Common myeloid progenitor, CD34-positive (primary cell): Measurements from ENCODE around the gene NASP.
"Not testable (repeated sequence)": the region's sequence is repeated elsewhere in the genome, so short reads cannot be mapped to it uniquely, and the experiment has no call there.

Source experiments
- CTCF ChIA-PET: fragments of 350-600 bp; sonication (Branson Sonifier 250); formaldehyde crosslinking; loops from one replicate; lab custom pipeline; 2021; ENCODE audit warnings: antibody characterized with exemption; lab: Charles Lee
- POLR2A ChIA-PET: fragments of 350-600 bp; sonication (Branson Sonifier 250); formaldehyde crosslinking; loops from one replicate; lab custom pipeline; 2021; ENCODE audit warnings: antibody characterized with exemption; lab: Charles Lee
- DNase-seq, 3 donors: peaks; one replicate each; pipeline versions ENCODE4 v3.0.0 to v3.0.0-alpha.2; 2013
- H3K27ac ChIP-seq, 2 experiments: 1 replicate in 1 of 2; 2 replicates in 1 of 2; pipeline ENCODE4 v1.7.0; 2013; ENCODE audit warnings: inconsistent platforms in 2 of 2, low read length in 2 of 2, mild to moderate bottlenecking in 2 of 2, low read depth in 1 of 2, moderate library complexity in 1 of 2; ENCODE audit not compliant: severe bottlenecking in 2 of 2, insufficient read depth in 1 of 2, poor library complexity in 1 of 2
- H3K27me3 ChIP-seq, 5 experiments: replicated peaks in 2 of 5; 1 replicate in 3 of 5; 2 replicates in 2 of 5; pipeline versions ENCODE4 v1.6.1 to v1.7.0; 2013; ENCODE audit warnings: low read length in 4 of 5, mild to moderate bottlenecking in 2 of 5, moderate library complexity in 2 of 5, inconsistent platforms in 1 of 5; ENCODE audit not compliant: insufficient read depth in 5 of 5, control insufficient read depth in 4 of 5
- H3K36me3 ChIP-seq, 4 experiments: 1 replicate in 2 of 4; 2 replicates in 2 of 4; pipeline versions ENCODE4 v1.6.1 to v1.7.0; 2013; ENCODE audit warnings: low read length in 3 of 4, control low read depth in 1 of 4, mild to moderate bottlenecking in 1 of 4; ENCODE audit not compliant: control insufficient read depth in 4 of 4, insufficient read depth in 4 of 4
- H3K4me1 ChIP-seq, 4 experiments: 1 replicate in 3 of 4; 2 replicates in 1 of 4; pipeline versions ENCODE4 v1.6.1 to v1.7.1; 2013; ENCODE audit warnings: low read length in 3 of 4, mild to moderate bottlenecking in 3 of 4, control low read depth in 1 of 4, inconsistent platforms in 1 of 4, moderate library complexity in 1 of 4; ENCODE audit not compliant: control insufficient read depth in 4 of 4, insufficient read depth in 4 of 4; ENCODE audit errors: control extremely low read depth in 1 of 4
- H3K4me3 ChIP-seq, 7 experiments: 1 replicate in 4 of 7; 2 replicates in 3 of 7; pipeline versions ENCODE4 v1.5.1 to v1.7.0; 2013; ENCODE audit warnings: mild to moderate bottlenecking in 7 of 7, low read length in 6 of 7, moderate library complexity in 6 of 7, inconsistent platforms in 2 of 7, low read depth in 2 of 7, control low read depth in 1 of 7; ENCODE audit not compliant: insufficient read depth in 4 of 7, control insufficient read depth in 1 of 7; ENCODE audit errors: extremely low read depth in 1 of 7
- H3K9me3 ChIP-seq, 5 experiments: 1 replicate in 4 of 5; 2 replicates in 1 of 5; pipeline versions ENCODE4 v1.6.1 to v1.7.1; 2013; ENCODE audit warnings: low read length in 4 of 5, mild to moderate bottlenecking in 2 of 5, inconsistent platforms in 1 of 5, low read depth in 1 of 5, moderate library complexity in 1 of 5; ENCODE audit not compliant: control insufficient read depth in 4 of 5, insufficient read depth in 2 of 5; ENCODE audit errors: control extremely low read depth in 1 of 5
- WGBS: methylation state at CpG from one replicate; pipeline ENCODE4 v1.1.5; 2013; ENCODE audit not compliant: insufficient coverage; 5-methylcytosine and 5-hydroxymethylcytosine counted together

NASP gene

GRCh38 chr1:45596765-45597164 is 12.9 kb downstream of the NASP start:
- peaks cover 23 to 49% (median 36%) of the 10 kb centered on the region in 4 experiments for H3K36me3 ChIP-seq
- H3K27ac ChIP-seq, H3K9me3 ChIP-seq, POLR2A ChIA-PET, H3K27me3 ChIP-seq, H3K4me1 ChIP-seq, DNase-seq, H3K4me3 ChIP-seq: not testable (repeated sequence)
- 100% methylated on average over 6 of the region's 8 CpGs for WGBS
- CTCF ChIA-PET: interaction anchor here (1.3 kb wide), 1 partner anchor 12 kb away, joined by 3 read pairs; no protein-coding TSS in a partner anchor

- H3K4me3 ChIP-seq: no peak overlapping the region
- ChIA-PET CTCF (interaction anchor here (1.8 kb wide), 1 partner anchor 9 kb away, joined by 4 read pairs; no protein-coding TSS in a partner anchor), POLR2A (no interaction called here)
- H3K36me3 ChIP-seq: peaks cover 12 to 56% (median 29%) of the 10 kb centered on the region in 4 experiments
- H3K4me1 ChIP-seq: peaks cover 14 to 28% (median 23%) of the 10 kb centered on the region in 4 experiments
- H3K27ac ChIP-seq: no peak overlapping the region
- no peaks in the 10 kb centered on the region for H3K27me3 ChIP-seq
- H3K9me3 ChIP-seq: no peaks in the 10 kb centered on the region
- no peak for DNase-seq
- WGBS: 100% methylated on average over 1 of the region's 2 CpGs
Observed at GRCh38 chr1:45604239-45604638, 20.4 kb downstream of the NASP start.

GRCh38 chr1:45607404-45608074 is 23.7 kb downstream of the NASP start:
- WGBS: 81% methylated on average over 5 of the region's 6 CpGs
- DNase-seq: no peak
- H3K27ac ChIP-seq: peak overlapping the region; percentile 82 to 89
- H3K4me3 ChIP-seq: no peak overlapping the region
- no peaks in the 10 kb centered on the region for H3K9me3 ChIP-seq
- ChIA-PET POLR2A (no interaction called here), CTCF (interaction anchor here (1.2 kb wide), 1 partner anchor 10 kb away, joined by 3 read pairs; no protein-coding TSS in a partner anchor)
- no peaks in the 10 kb centered on the region for H3K27me3 ChIP-seq
- H3K4me1 ChIP-seq: peaks cover 15 to 34% (median 25%) of the 10 kb centered on the region in 4 experiments
- H3K36me3 ChIP-seq: peaks cover 20 to 77% (median 40%) of the 10 kb centered on the region in 4 experiments

GRCh38 chr1:45608175-45609156 is 24.6 kb downstream of the NASP start:
- H3K9me3 ChIP-seq: no peaks in the 10 kb centered on the region
- ChIA-PET POLR2A (no interaction called here), CTCF (interaction anchor here (0.7 to 1.4 kb wide), 3 partner anchors 9 to 40 kb away, joined by 3 read pairs; no protein-coding TSS in a partner anchor)

GRCh38 chr1:45610589-45611226 is 26.9 kb downstream of the NASP start:
- H3K27me3 ChIP-seq: no peaks in the 10 kb centered on the region
- ChIA-PET POLR2A (interaction anchor here (0.6 kb wide), 1 partner anchor 11 kb away, joined by 3 read pairs; no protein-coding TSS in a partner anchor), CTCF (no interaction called here)
- DNase-seq: no peak
- H3K36me3 ChIP-seq: peaks cover 19 to 89% (median 44%) of the 10 kb centered on the region in 4 experiments
- H3K4me1 ChIP-seq: peaks cover 15 to 34% (median 25%) of the 10 kb centered on the region in 4 experiments
- no peak overlapping the region for H3K27ac ChIP-seq
- WGBS: 98% methylated on average over 7 of the region's 10 CpGs
- H3K9me3 ChIP-seq: no peaks in the 10 kb centered on the region
- no peak overlapping the region for H3K4me3 ChIP-seq

More at GRCh38 chr1:45608175-45609156, 24.6 kb downstream of the NASP start:
- peak; percentile 79 to 92 (median 90) for DNase-seq
- H3K27me3 ChIP-seq: no peaks in the 10 kb centered on the region
- peak overlapping the region; percentile 82 to 89 for H3K27ac ChIP-seq
- peaks cover 15 to 34% (median 25%) of the 10 kb centered on the region in 4 experiments for H3K4me1 ChIP-seq
- WGBS: 39% methylated on average over 2 of the region's 5 CpGs
- H3K36me3 ChIP-seq: peaks cover 16 to 79% (median 40%) of the 10 kb centered on the region in 4 experiments
- peak overlapping the region in 5 of 7 experiments; percentile 4 to 64 (median 12) for H3K4me3 ChIP-seq

- H3K27me3 ChIP-seq: no peaks in the 10 kb centered on the region
- no peak overlapping the region for H3K4me3 ChIP-seq
- no peak for DNase-seq
- peak overlapping the region in 1 of 2 experiments; percentile 4 for H3K27ac ChIP-seq
- WGBS: 92% methylated on average over 8 of the region's 8 CpGs
- ChIA-PET CTCF (interaction anchor here (0.8 to 1.2 kb wide), 4 partner anchors 8 to 100 kb away, joined by 3 to 4 read pairs (median 3); no protein-coding TSS in a partner anchor), POLR2A (no interaction called here)
- H3K9me3 ChIP-seq: no peaks in the 10 kb centered on the region
- H3K36me3 ChIP-seq: peaks cover 26 to 89% (median 52%) of the 10 kb centered on the region in 4 experiments
- peaks cover 10 to 18% (median 14%) of the 10 kb centered on the region in 4 experiments for H3K4me1 ChIP-seq
Observed at GRCh38 chr1:45612941-45613579, 29.2 kb downstream of the NASP start.
